DND-41 (cell line): ENCODE measurements around the gene MRPL58.
A peak's percentile ranks its signal among the peaks of the same experiment; 100 is the strongest.

ENCODE experiments used
- ATAC-seq: fragments of 200-7000 bp; cut with Tn5 transposase; 3 replicates; pipeline ENCODE4 v1.9.1; 2021; ENCODE audit warnings: low read depth; ENCODE audit not compliant: insufficient read depth
- DNase-seq: peaks from one replicate; pipeline ENCODE4 v3.0.0-alpha.2; 2020
- H2AFZ ChIP-seq: 2 replicates; pipeline ENCODE4 v1.6.0; 2012; ENCODE audit warnings: low read depth, low read length
- H3K27ac ChIP-seq: 2 replicates; pipeline ENCODE4 v1.5.1; 2012; ENCODE audit warnings: low read length, inconsistent platforms
- H3K27me3 ChIP-seq: fragments of 200-600 bp; sonication (generic); 2 replicates; pipeline ENCODE4 v1.6.0; 2012; ENCODE audit warnings: low read length, mild to moderate bottlenecking, inconsistent platforms; ENCODE audit not compliant: insufficient read depth, poor library complexity
- H3K36me3 ChIP-seq: 2 replicates; pipeline ENCODE4 v1.5.1; 2012; ENCODE audit warnings: low read length, inconsistent platforms; ENCODE audit not compliant: insufficient read depth
- H3K4me1 ChIP-seq: 2 replicates; pipeline ENCODE4 v1.5.1; 2012; ENCODE audit warnings: mild to moderate bottlenecking, low read length; ENCODE audit not compliant: insufficient read depth
- H3K4me2 ChIP-seq: 2 replicates; pipeline ENCODE4 v1.6.0; 2012; ENCODE audit warnings: mild to moderate bottlenecking, moderate library complexity, low read length, inconsistent platforms; ENCODE audit not compliant: insufficient read depth
- H3K4me3 ChIP-seq, 2 experiments: fragments of 200-600 bp in 1 of 2; shearing (Covaris generic) in 1 of 2; 2 replicates each; pipeline ENCODE4 v1.5.1; 2012 to 2016; ENCODE audit warnings: inconsistent platforms in 2 of 2, low read length in 2 of 2, mild to moderate bottlenecking in 2 of 2, low read depth in 1 of 2, moderate library complexity in 1 of 2
- H3K79me2 ChIP-seq: 2 replicates; pipeline ENCODE4 v1.6.0; 2012; ENCODE audit warnings: low read length, inconsistent platforms; ENCODE audit not compliant: insufficient read depth
- H3K9ac ChIP-seq: 2 replicates; pipeline ENCODE4 v1.6.0; 2012; ENCODE audit warnings: low read depth, mild to moderate bottlenecking, inconsistent platforms, low read length, moderate library complexity
- H3K9me3 ChIP-seq: 2 replicates; pipeline ENCODE4 v1.5.1; 2012; ENCODE audit warnings: low read length, moderate library complexity, mild to moderate bottlenecking, inconsistent platforms; ENCODE audit not compliant: insufficient read depth, severe bottlenecking
- H4K20me1 ChIP-seq: 2 replicates; pipeline ENCODE4 v1.6.0; 2012; ENCODE audit warnings: low read length; ENCODE audit not compliant: insufficient read depth
- EZH2 ChIP-seq: IDR thresholded peaks from 3 replicates; pipeline ENCODE4 v1.6.1; 2012; ENCODE audit warnings: borderline replicate concordance, low read depth, mild to moderate bottlenecking, moderate library complexity, low read length, inconsistent platforms; ENCODE audit not compliant: severe bottlenecking
- TF ChIP-seq, protein P1 (sequence below): IDR thresholded peaks from 2 replicates; pipeline ENCODE4 v1.5.1; 2012; ENCODE audit warnings: borderline replicate concordance, low read length, moderate library complexity, mild to moderate bottlenecking; ENCODE audit not compliant: poor library complexity, severe bottlenecking; ENCODE audit errors: extremely low read depth

MRPL58 gene

DNA sequence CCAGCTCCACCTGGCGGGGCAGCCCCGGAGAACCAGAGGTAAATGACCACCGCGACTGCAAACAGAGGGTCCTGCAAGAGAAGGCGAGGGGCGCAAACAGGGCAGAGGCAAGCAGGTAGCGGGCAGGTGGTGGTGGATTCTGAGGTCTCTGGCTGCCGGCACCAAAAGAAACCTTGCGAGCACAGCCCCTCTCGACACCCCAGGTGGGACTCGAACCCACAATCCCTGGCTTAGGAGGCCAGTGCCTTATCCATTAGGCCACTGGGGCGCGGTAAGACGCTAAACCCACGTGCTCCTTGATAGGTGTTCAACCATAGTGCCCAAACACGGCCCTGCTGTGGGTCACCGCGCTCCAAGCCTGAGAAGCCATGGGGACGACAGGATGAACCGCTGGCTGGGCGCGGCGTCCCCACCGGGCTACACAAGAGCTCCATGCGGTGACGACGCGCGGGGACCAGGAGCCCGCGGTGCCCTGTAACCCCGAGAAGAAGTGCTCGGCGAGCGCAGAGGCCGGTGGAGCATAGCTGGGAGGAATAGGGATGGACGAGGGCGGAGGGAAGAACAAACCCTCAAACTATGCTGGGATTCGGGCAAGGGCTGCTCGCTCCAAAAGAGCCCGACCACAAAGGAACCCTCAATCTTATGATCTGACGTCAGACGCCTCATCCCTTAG, 21.9 kb downstream of the MRPL58 start:
- H3K9ac ChIP-seq: no peak overlapping the region
- H4K20me1 ChIP-seq: no peaks in the 10 kb centered on the region
- TF ChIP-seq, protein P1, sequence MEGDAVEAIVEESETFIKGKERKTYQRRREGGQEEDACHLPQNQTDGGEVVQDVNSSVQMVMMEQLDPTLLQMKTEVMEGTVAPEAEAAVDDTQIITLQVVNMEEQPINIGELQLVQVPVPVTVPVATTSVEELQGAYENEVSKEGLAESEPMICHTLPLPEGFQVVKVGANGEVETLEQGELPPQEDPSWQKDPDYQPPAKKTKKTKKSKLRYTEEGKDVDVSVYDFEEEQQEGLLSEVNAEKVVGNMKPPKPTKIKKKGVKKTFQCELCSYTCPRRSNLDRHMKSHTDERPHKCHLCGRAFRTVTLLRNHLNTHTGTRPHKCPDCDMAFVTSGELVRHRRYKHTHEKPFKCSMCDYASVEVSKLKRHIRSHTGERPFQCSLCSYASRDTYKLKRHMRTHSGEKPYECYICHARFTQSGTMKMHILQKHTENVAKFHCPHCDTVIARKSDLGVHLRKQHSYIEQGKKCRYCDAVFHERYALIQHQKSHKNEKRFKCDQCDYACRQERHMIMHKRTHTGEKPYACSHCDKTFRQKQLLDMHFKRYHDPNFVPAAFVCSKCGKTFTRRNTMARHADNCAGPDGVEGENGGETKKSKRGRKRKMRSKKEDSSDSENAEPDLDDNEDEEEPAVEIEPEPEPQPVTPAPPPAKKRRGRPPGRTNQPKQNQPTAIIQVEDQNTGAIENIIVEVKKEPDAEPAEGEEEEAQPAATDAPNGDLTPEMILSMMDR: no peak
- no peak for TF ChIP-seq EZH2
- no peak overlapping the region for H3K27ac ChIP-seq
- no peak for ATAC-seq
- H3K27me3 ChIP-seq: no peaks in the 10 kb centered on the region
- H3K4me1 ChIP-seq: no peaks in the 10 kb centered on the region
- H3K4me3 ChIP-seq: no peak overlapping the region
- H3K4me2 ChIP-seq: no peak overlapping the region
- no peak for DNase-seq
- H3K79me2 ChIP-seq: no peaks in the 10 kb centered on the region
- H3K36me3 ChIP-seq: peaks cover 10% of the 10 kb centered on the region
- peaks cover 13% of the 10 kb centered on the region for H3K9me3 ChIP-seq
- H2AFZ ChIP-seq: no peak overlapping the region

DNA sequence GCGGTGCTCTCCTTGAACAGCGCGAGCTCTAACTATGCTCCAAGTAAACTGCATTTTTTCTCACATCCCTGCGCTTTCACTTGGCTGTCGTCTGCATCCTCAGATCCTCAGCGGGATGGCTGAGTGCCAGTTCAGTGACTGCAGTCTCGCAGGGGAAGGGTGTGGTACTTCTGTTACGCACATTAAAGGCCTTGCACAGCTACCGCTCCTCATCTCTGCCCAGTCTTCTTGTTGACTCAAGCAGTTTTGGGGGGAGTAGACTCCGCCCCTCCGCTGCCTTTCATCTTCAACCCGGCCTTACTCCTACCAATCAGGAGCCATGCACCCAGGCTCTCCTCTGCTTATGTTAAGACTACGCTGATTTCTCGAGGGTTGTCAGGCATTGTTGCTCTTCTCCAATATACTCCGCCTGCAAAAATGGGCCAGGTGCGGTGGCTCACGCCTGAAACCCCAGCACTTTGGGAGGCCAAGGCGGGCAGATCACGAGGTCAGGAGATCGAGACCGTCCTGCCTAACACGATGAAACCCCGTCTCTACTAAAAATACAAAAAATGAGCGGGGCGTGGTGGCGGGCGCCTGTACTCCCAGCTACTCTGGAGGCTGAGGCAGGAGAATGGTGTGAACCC, 24.3 kb downstream of the MRPL58 start:
- no peaks in the 10 kb centered on the region for H3K27me3 ChIP-seq
- no peak overlapping the region for H3K9ac ChIP-seq
- no peak overlapping the region for H3K4me3 ChIP-seq
- no peak overlapping the region for H3K27ac ChIP-seq
- peak; percentile 45; the same call in 2 of the 3 replicates for ATAC-seq
- H2AFZ ChIP-seq: no peak overlapping the region
- no peaks in the 10 kb centered on the region for H3K4me1 ChIP-seq
- H3K4me2 ChIP-seq: no peak overlapping the region
- TF ChIP-seq, protein P1: no peak
- TF ChIP-seq EZH2: no peak
- H3K9me3 ChIP-seq: no peaks in the 10 kb centered on the region
- DNase-seq: peak; percentile 43
- peaks cover 34% of the 10 kb centered on the region for H3K36me3 ChIP-seq
- no peaks in the 10 kb centered on the region for H3K79me2 ChIP-seq
- no peaks in the 10 kb centered on the region for H4K20me1 ChIP-seq

DNA sequence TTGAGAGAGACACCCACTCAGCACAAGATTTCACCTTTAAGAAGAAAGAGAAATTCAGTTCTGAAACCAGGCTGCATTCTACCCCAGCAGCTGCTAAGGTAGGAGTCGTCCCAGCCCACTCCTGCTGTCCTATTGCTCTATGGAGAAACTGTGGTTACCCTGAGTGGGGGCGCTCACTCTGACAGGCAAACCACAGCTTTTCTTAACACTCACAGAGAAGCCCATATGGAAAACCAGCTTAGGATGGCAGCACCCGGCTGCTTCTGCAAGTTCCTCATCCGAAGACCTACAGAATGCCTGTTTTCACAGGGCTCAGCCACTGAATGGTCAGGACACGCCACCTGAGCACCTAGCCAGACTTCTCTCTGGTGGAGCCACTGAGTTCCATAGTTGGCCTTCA, 26.8 kb downstream of the MRPL58 start:
- no peak for ATAC-seq
- H4K20me1 ChIP-seq: no peaks in the 10 kb centered on the region
- no peak overlapping the region for H3K27ac ChIP-seq
- DNase-seq: no peak
- no peak for TF ChIP-seq EZH2
- TF ChIP-seq, protein P1: no peak
- no peak overlapping the region for H3K4me3 ChIP-seq
- no peak overlapping the region for H3K9ac ChIP-seq
- H3K4me2 ChIP-seq: no peak overlapping the region
- H2AFZ ChIP-seq: no peak overlapping the region
- H3K4me1 ChIP-seq: no peaks in the 10 kb centered on the region
- no peaks in the 10 kb centered on the region for H3K27me3 ChIP-seq
- no peaks in the 10 kb centered on the region for H3K9me3 ChIP-seq
- no peaks in the 10 kb centered on the region; the same call in 1 of the 2 replicates for H3K79me2 ChIP-seq
- H3K36me3 ChIP-seq: peaks cover 41% of the 10 kb centered on the region
